WTC11 (cell line): ENCODE results near the gene ACBD6. TPM values are rescaled to one million over a fixed set of nuclear protein-coding genes. Genes with fewer than 3 reads are reported as not detected.

ENCODE experiments used
- ATAC-seq: fragments of 200-7000 bp; cut with Tn5 transposase; 2 replicates; pipeline ENCODE4 v1.10.0; 2021; ENCODE audit warnings: mild to moderate bottlenecking, moderate library complexity
- CTCF ChIA-PET: fragments of 300-600 bp; sonication (Branson Sonifier 250); formaldehyde crosslinking; loops from one replicate; lab custom pipeline; 2021; ENCODE audit warnings: antibody characterized with exemption; lab: Charles Lee
- POLR2A ChIA-PET: fragments of 350-600 bp; sonication (Branson Sonifier 250); formaldehyde crosslinking; loops from one replicate; lab custom pipeline; 2021; ENCODE audit warnings: antibody characterized with exemption; lab: Charles Lee
- DNase-seq: peaks from one replicate; pipeline ENCODE4 v3.0.0; 2021; ENCODE audit warnings: low spot score
- H3K27ac Mint-ChIP-seq: 2 replicates; pipeline ENCODE4 v1.8.0; 2021; ENCODE audit warnings: mixed read lengths
- H3K27me3 Mint-ChIP-seq: 2 replicates; pipeline ENCODE4 v1.8.0; 2021; ENCODE audit warnings: low read depth, mild to moderate bottlenecking, moderate library complexity, mixed read lengths
- H3K36me3 Mint-ChIP-seq: 2 replicates; pipeline ENCODE4 v1.8.0; 2021; ENCODE audit warnings: mixed read lengths
- H3K4me1 Mint-ChIP-seq: 2 replicates; pipeline ENCODE4 v1.8.0; 2022; ENCODE audit warnings: mixed read lengths
- H3K4me3 Mint-ChIP-seq: 2 replicates; pipeline ENCODE4 v1.8.0; 2021; ENCODE audit warnings: mild to moderate bottlenecking, moderate library complexity, mixed read lengths
- H3K9me3 Mint-ChIP-seq: 2 replicates; pipeline ENCODE4 v1.8.0; 2021; ENCODE audit warnings: mixed read lengths
- CTCF ChIP-seq: fragments of 200-600 bp; IDR thresholded peaks from 2 replicates; pipeline ENCODE4 v1.8.0; 2022; ENCODE audit warnings: antibody characterized with exemption
- ERG ChIP-seq: fragments of 250-450 bp; sonication (Bioruptor Pico); IDR thresholded peaks from 2 replicates; pipeline ENCODE4 v1.8.0; 2021; ENCODE audit warnings: mild to moderate bottlenecking
- GABPB1 ChIP-seq: sonication (generic); formaldehyde crosslinking; IDR thresholded peaks from 2 replicates; pipeline ENCODE4 v1.8.1; 2023; ENCODE audit warnings: mild to moderate bottlenecking, missing genetic modification reagents
- HMGA2 ChIP-seq: fragments of 250-450 bp; sonication (Bioruptor Pico); IDR thresholded peaks from 2 replicates; pipeline ENCODE4 v1.4.0; 2021; ENCODE audit warnings: mild to moderate bottlenecking, moderate library complexity
- MXD4 ChIP-seq: fragments of 250-450 bp; sonication (Bioruptor Pico); IDR thresholded peaks from 2 replicates; pipeline ENCODE4 v1.8.0; 2021; ENCODE audit warnings: mild to moderate bottlenecking, moderate library complexity, borderline replicate concordance
- NR3C1 ChIP-seq: sonication (generic); formaldehyde crosslinking; conservative IDR thresholded peaks from 2 replicates; pipeline ENCODE4 v1.8.1; 2023; ENCODE audit warnings: low read depth, mild to moderate bottlenecking, missing genetic modification reagents
- PREB ChIP-seq: sonication (generic); formaldehyde crosslinking; IDR thresholded peaks from 2 replicates; pipeline ENCODE4 v1.8.1; 2022; ENCODE audit warnings: mild to moderate bottlenecking, missing genetic modification reagents, moderate library complexity, borderline replicate concordance
- PRRX2 ChIP-seq: fragments of 250-450 bp; sonication (Bioruptor Pico); IDR thresholded peaks from 2 replicates; pipeline ENCODE4 v1.8.0; 2021; ENCODE audit warnings: mild to moderate bottlenecking
- SMAD4 ChIP-seq: sonication (generic); formaldehyde crosslinking; IDR thresholded peaks from 2 replicates; pipeline ENCODE4 v1.8.0; 2022; ENCODE audit warnings: mild to moderate bottlenecking, missing genetic modification reagents
- TEAD1 ChIP-seq: sonication (generic); formaldehyde crosslinking; IDR thresholded peaks from 2 replicates; pipeline ENCODE4 v1.8.0; 2022; ENCODE audit warnings: mild to moderate bottlenecking, missing genetic modification reagents
- ZNF121 ChIP-seq: sonication (generic); formaldehyde crosslinking; IDR thresholded peaks from 2 replicates; pipeline ENCODE4 v1.8.0; 2023; ENCODE audit warnings: missing genetic modification reagents
- ZNF263 ChIP-seq: sonication (generic); formaldehyde crosslinking; IDR thresholded peaks from 2 replicates; pipeline ENCODE4 v1.8.1; 2022; ENCODE audit warnings: low read depth, mild to moderate bottlenecking, moderate library complexity, missing genetic modification reagents
- ZNF423 ChIP-seq: fragments of 250-450 bp; sonication (Bioruptor Pico); IDR thresholded peaks from 2 replicates; pipeline ENCODE4 v2.1.2; 2022; ENCODE audit warnings: mild to moderate bottlenecking, moderate library complexity
- total RNA-seq: library from RNA; stranded (reverse); gene quantifications from 3 replicates; pipeline ENCODE4 v1.2.3, GENCODE V29; 2021
- TF ChIP-seq, protein P1 (sequence below): sonication (generic); formaldehyde crosslinking; IDR thresholded peaks from 2 replicates; pipeline ENCODE4 v1.8.1; 2022; ENCODE audit warnings: mild to moderate bottlenecking, moderate library complexity, missing genetic modification reagents
- TF ChIP-seq, protein P2 (sequence below): sonication (generic); formaldehyde crosslinking; IDR thresholded peaks from 2 replicates; pipeline ENCODE4 v1.8.0; 2022; ENCODE audit warnings: missing genetic modification reagents
- TF ChIP-seq, protein P3 (sequence below): sonication (generic); formaldehyde crosslinking; IDR thresholded peaks from 2 replicates; pipeline ENCODE4 v1.8.1; 2022; ENCODE audit warnings: missing genetic modification reagents, borderline replicate concordance
- TF ChIP-seq, protein P4 (sequence below): sonication (generic); formaldehyde crosslinking; IDR thresholded peaks from 2 replicates; pipeline ENCODE4 v1.8.1; 2022; ENCODE audit warnings: low read depth, mild to moderate bottlenecking, moderate library complexity, missing genetic modification reagents, borderline replicate concordance
- TF ChIP-seq, protein P5 (sequence below): sonication (generic); formaldehyde crosslinking; IDR thresholded peaks from 2 replicates; pipeline ENCODE4 v1.8.1; 2023; ENCODE audit warnings: mild to moderate bottlenecking, missing genetic modification reagents, moderate library complexity

The ACBD6 gene
- total RNA-seq, 1 experiment from 2014 or later = 53.5 TPM

DNA sequence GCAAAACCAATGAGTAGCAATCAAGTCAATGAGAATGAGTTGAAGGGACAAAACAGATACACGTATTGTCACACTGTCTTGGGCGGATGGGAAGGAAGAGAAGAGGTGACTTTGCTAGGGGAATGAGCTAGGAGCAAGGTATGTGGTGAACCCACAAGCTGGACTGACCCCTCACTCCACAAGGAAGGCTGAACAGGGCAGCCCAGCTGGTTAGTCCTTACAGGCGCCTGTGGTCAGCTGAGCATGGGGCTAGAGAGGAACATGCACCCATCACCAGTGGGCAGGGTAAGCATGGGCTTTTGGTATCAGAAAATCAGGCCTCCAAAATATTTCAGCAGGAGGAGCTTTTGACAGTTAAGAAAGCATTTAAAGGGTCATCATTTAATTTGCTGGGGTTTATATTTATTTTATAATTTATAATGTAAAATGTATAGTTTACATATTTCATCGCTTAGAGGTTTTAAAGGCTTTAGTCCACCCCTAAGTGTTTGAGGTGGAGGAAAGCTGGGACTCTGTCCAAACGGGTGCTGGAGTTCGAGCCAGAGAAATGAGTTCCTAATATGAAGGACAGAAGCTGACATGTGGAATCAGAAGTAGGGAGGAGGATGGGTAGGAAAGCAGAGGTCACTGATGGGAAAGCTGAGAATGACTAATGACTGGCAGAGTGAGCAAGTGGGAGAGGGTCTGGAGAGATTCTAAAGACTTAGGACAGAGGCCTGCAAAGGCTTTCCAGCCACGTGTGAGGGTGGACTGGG, 22.0 kb upstream of the ACBD6 start:
- ATAC-seq (no peak), DNase-seq (no peak)
- H3K4me3 Mint-ChIP-seq = no peak overlapping the region
- ChIA-PET CTCF (no interaction called here), POLR2A (no interaction called here)
- H3K4me1 Mint-ChIP-seq = peaks cover 44% of the 10 kb centered on the region
- H3K36me3 Mint-ChIP-seq = no peaks in the 10 kb centered on the region
- no peaks in the 10 kb centered on the region for H3K9me3 Mint-ChIP-seq
- H3K27me3 Mint-ChIP-seq = no peaks in the 10 kb centered on the region
- no peak overlapping the region for H3K27ac Mint-ChIP-seq
- TF ChIP-seq, protein P1, sequence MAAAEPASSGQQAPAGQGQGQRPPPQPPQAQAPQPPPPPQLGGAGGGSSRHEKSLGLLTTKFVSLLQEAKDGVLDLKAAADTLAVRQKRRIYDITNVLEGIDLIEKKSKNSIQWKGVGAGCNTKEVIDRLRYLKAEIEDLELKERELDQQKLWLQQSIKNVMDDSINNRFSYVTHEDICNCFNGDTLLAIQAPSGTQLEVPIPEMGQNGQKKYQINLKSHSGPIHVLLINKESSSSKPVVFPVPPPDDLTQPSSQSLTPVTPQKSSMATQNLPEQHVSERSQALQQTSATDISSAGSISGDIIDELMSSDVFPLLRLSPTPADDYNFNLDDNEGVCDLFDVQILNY (CRISPR knock-in tag) = no peak
- TF ChIP-seq MXD4 (no peak), PRRX2 (CRISPR knock-in tag) (no peak), NR3C1 (CRISPR knock-in tag) (no peak), ZNF423 (no peak), PREB (no peak), ERG (CRISPR knock-in tag) (no peak)
- TF ChIP-seq, protein P2, sequence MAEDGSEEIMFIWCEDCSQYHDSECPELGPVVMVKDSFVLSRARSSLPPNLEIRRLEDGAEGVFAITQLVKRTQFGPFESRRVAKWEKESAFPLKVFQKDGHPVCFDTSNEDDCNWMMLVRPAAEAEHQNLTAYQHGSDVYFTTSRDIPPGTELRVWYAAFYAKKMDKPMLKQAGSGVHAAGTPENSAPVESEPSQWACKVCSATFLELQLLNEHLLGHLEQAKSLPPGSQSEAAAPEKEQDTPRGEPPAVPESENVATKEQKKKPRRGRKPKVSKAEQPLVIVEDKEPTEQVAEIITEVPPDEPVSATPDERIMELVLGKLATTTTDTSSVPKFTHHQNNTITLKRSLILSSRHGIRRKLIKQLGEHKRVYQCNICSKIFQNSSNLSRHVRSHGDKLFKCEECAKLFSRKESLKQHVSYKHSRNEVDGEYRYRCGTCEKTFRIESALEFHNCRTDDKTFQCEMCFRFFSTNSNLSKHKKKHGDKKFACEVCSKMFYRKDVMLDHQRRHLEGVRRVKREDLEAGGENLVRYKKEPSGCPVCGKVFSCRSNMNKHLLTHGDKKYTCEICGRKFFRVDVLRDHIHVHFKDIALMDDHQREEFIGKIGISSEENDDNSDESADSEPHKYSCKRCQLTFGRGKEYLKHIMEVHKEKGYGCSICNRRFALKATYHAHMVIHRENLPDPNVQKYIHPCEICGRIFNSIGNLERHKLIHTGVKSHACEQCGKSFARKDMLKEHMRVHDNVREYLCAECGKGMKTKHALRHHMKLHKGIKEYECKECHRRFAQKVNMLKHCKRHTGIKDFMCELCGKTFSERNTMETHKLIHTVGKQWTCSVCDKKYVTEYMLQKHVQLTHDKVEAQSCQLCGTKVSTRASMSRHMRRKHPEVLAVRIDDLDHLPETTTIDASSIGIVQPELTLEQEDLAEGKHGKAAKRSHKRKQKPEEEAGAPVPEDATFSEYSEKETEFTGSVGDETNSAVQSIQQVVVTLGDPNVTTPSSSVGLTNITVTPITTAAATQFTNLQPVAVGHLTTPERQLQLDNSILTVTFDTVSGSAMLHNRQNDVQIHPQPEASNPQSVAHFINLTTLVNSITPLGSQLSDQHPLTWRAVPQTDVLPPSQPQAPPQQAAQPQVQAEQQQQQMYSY (CRISPR knock-in tag) = no peak
- TF ChIP-seq, protein P3, sequence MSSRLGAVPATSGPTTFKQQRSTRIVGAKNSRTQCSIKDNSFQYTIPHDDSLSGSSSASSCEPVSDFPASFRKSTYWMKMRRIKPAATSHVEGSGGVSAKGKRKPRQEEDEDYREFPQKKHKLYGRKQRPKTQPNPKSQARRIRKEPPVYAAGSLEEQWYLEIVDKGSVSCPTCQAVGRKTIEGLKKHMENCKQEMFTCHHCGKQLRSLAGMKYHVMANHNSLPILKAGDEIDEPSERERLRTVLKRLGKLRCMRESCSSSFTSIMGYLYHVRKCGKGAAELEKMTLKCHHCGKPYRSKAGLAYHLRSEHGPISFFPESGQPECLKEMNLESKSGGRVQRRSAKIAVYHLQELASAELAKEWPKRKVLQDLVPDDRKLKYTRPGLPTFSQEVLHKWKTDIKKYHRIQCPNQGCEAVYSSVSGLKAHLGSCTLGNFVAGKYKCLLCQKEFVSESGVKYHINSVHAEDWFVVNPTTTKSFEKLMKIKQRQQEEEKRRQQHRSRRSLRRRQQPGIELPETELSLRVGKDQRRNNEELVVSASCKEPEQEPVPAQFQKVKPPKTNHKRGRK (CRISPR knock-in tag) = no peak
- TF ChIP-seq, protein P4, sequence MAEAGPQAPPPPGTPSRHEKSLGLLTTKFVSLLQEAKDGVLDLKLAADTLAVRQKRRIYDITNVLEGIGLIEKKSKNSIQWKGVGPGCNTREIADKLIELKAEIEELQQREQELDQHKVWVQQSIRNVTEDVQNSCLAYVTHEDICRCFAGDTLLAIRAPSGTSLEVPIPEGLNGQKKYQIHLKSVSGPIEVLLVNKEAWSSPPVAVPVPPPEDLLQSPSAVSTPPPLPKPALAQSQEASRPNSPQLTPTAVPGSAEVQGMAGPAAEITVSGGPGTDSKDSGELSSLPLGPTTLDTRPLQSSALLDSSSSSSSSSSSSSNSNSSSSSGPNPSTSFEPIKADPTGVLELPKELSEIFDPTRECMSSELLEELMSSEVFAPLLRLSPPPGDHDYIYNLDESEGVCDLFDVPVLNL (CRISPR knock-in tag) = no peak

DNA sequence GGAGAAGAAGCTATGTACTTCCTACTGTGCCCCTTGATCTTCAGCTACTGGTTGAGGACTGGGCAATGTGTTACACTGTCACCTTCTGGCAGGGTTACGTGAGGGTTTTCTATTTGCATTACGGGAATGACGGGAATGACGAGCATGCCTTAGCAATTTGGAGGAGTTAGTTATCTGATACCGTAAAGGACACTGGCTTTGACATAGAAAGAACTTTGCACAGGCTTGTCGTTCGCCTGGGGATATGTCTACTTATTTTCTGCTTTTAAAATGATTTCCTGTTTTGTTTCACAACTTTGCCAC, 19.8 kb upstream of the ACBD6 start:
- POLR2A ChIA-PET = interaction anchor here (2.1 kb wide), 1 partner anchor 20 kb away, joined by 8 read pairs; the partner anchor contains the start of gene ACBD6
- Mint-ChIP-seq H3K4me3 (no peak overlapping the region), H3K27me3 (no peaks in the 10 kb centered on the region), H3K4me1 (peaks cover 45% of the 10 kb centered on the region), H3K27ac (no peak overlapping the region), H3K36me3 (no peaks in the 10 kb centered on the region), H3K9me3 (no peaks in the 10 kb centered on the region)
- CTCF ChIA-PET = interaction anchor here (1.1 to 1.6 kb wide), 2 partner anchors 20 to 360 kb away, joined by 3 to 6 read pairs; partner anchors contain the start of gene ACBD6
- TF ChIP-seq, protein P5, sequence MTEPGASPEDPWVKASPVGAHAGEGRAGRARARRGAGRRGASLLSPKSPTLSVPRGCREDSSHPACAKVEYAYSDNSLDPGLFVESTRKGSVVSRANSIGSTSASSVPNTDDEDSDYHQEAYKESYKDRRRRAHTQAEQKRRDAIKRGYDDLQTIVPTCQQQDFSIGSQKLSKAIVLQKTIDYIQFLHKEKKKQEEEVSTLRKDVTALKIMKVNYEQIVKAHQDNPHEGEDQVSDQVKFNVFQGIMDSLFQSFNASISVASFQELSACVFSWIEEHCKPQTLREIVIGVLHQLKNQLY = no peak
- TF ChIP-seq TEAD1 (peak; percentile 38; the same call in 1 of the 2 replicates), ZNF263 (CRISPR knock-in tag) (no peak), HMGA2 (CRISPR knock-in tag) (no peak), GABPB1 (CRISPR knock-in tag) (peak; percentile 73), CTCF (no peak), ZNF121 (no peak), SMAD4 (no peak)
- ATAC-seq = peak; percentile 82
- no peak for DNase-seq
